Right lobe of liver (tissue), 6 donors: ENCODE results near the gene PSD. TPM values are rescaled to one million over a fixed set of nuclear protein-coding genes. Genes with fewer than 3 reads are reported as not detected.

Source experiments
- ATAC-seq, 4 donors: fragments of 200-7000 bp; cut with Tn5 transposase; one replicate each; pipeline ENCODE4 v1.9.1; 2020; ENCODE audit warnings: mild to moderate bottlenecking in 4 of 4, moderate library complexity in 4 of 4
- DNase-seq, 3 donors: peaks; one replicate each; pipeline ENCODE4 v3.0.0-alpha.2; 2020
- H3K27ac ChIP-seq, 3 donors: fragments of 200-600 bp; one replicate each; pipeline ENCODE4 v1.8.0; 2022
- H3K27me3 ChIP-seq, 2 donors: fragments of 200-600 bp; one replicate each; pipeline ENCODE4 v1.8.0; 2022
- H3K36me3 ChIP-seq, 4 donors: fragments of 200-600 bp; sonication (generic) in 1 of 4; one replicate each; pipeline versions ENCODE4 v1.5.1 to v1.8.0; 2017 to 2022; ENCODE audit warnings: control low read depth in 1 of 4
- H3K4me1 ChIP-seq, 4 donors: fragments of 200-600 bp; sonication (generic) in 1 of 4; one replicate each; pipeline versions ENCODE4 v1.5.1 to v1.8.0; 2017 to 2022; ENCODE audit warnings: control low read depth in 1 of 4
- H3K4me3 ChIP-seq, 3 donors: fragments of 200-600 bp; one replicate each; pipeline ENCODE4 v1.8.0; 2022
- H3K9me3 ChIP-seq, 4 donors: fragments of 200-600 bp; sonication (generic) in 1 of 4; one replicate each; pipeline versions ENCODE4 v1.5.1 to v1.8.0; 2017 to 2022; ENCODE audit warnings: control low read depth in 1 of 4
- POLR2A ChIP-seq: fragments of 450-650 bp; IDR thresholded peaks from one replicate; pipeline ENCODE4 v1.6.1; 2017; ENCODE audit warnings: antibody characterized with exemption, mild to moderate bottlenecking
- WGBS: methylation state at CpG from one replicate; pipeline ENCODE4 v1.1.6; 2018; ENCODE audit warnings: low coverage, low lambda C conversion rate; ENCODE audit not compliant: insufficient coverage; ENCODE audit errors: missing lambda C conversion rate; 5-methylcytosine and 5-hydroxymethylcytosine counted together
- intact Hi-C, 2 donors: fragments of 100-400 bp; cut with DNase I; formaldehyde crosslinking; loops; one replicate each; pipeline versions ENCODE4 v1.11.2 to v1.14.1; 2022
- total RNA-seq, 6 experiments: library from RNA; depleted of rRNA in 2 of 6; stranded (reverse); fragments of >200 nt in 2 of 6; fragmentation: NEBNext Ultra II Directional in 3 of 6; extraction: Animal tissue kit (Norgen Biotek cat#: 25700) in 3 of 6; gene quantifications; one replicate each; pipeline versions ENCODE4 v1.1.0 to v1.2.4, GENCODE V29; 2016 to 2023
- TF ChIP-seq, protein P1 (sequence below), 4 donors: fragments of 200-600 bp in 3 of 4; fragments of 450-650 bp in 1 of 4; IDR thresholded peaks; one replicate each; pipeline versions ENCODE4 v1.5.1 to v1.8.0; 2016 to 2022; ENCODE audit warnings: antibody characterized with exemption in 4 of 4, mild to moderate bottlenecking in 2 of 4
- donor health status: DM: no; HTN: yes; CAD: no.
- donor health status: DM: no; HTN: no; CAD: no.
- donor health status: DM: no; HTN: no; CAD: no.
- donor health status: DM: no; HTN: yes; CAD: no.
- donor health status: DM: no; HTN: yes; CAD: no.

The PSD gene
- total RNA-seq, 6 experiments from 2014 or later, result 0.12 to 4.6 (median 1.3) TPM

DNA sequence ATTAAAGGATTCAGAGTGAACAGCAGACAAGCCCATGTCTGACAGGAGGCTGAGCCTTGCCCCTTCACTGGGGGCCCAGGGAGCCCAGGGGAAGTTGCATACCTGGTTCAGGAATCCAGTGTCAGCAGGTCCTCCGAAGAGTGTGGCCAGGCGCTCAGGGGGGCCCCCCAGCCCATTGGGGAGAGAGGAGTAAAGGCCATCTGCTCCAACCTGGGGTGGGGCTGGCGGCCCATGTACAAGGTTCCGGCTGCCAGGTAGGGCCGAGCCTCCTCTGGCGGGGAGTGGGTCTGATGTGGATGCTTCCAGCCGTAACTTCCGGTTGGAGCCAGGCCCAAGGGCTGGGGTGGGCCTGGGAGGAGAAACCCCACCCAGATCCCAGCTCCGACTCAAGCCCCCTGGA, 2.3 kb downstream of the PSD start:
- no peak for DNase-seq
- H3K4me3 ChIP-seq, result no peak overlapping the region

DNA sequence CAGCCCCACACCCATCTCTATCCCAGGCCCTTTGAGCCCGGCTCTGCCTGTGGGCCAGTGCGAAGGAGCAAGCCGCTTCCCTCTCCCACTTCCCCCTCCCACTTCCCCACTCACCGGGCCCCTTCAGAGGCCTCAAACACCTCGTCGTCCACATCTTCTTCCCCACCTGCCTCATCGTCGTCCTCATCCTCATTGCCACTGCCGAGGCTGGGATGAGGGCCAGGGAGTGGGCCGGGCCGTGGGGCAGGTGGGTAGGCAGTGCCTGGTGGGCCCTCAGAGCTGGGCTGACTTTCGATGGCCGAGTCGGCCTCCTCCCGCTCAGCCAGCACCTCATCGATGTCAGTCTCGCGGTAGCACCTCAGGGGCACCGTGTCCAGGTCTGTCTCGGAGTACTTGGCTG, 3.8 kb downstream of the PSD start:
- DNase-seq (no peak), ATAC-seq (peak in 1 of 4 donors; percentile 19)
- TF ChIP-seq POLR2A, result no peak
- TF ChIP-seq, protein P1, sequence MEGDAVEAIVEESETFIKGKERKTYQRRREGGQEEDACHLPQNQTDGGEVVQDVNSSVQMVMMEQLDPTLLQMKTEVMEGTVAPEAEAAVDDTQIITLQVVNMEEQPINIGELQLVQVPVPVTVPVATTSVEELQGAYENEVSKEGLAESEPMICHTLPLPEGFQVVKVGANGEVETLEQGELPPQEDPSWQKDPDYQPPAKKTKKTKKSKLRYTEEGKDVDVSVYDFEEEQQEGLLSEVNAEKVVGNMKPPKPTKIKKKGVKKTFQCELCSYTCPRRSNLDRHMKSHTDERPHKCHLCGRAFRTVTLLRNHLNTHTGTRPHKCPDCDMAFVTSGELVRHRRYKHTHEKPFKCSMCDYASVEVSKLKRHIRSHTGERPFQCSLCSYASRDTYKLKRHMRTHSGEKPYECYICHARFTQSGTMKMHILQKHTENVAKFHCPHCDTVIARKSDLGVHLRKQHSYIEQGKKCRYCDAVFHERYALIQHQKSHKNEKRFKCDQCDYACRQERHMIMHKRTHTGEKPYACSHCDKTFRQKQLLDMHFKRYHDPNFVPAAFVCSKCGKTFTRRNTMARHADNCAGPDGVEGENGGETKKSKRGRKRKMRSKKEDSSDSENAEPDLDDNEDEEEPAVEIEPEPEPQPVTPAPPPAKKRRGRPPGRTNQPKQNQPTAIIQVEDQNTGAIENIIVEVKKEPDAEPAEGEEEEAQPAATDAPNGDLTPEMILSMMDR (IDR thresholded peaks at IDR 0.05), result no peak
- Histone ChIP-seq H3K9me3 (no peaks in the 10 kb centered on the region), H3K36me3 (no peaks in the 10 kb centered on the region), H3K27me3 (peaks cover 8 to 9% of the 10 kb centered on the region in 2 donors), H3K4me3 (no peak overlapping the region), H3K27ac (no peak overlapping the region), H3K4me1 (peaks cover 0 to 5% (median 3%) of the 10 kb centered on the region in 4 donors)
- intact Hi-C loops, result no loop called here
- 16% methylated on average over 9 of the region's 20 CpGs for WGBS

More for the DNA sequence above, 2.3 kb downstream of the PSD start:
- ATAC-seq, result no peak
- Histone ChIP-seq H3K9me3 (no peaks in the 10 kb centered on the region), H3K27ac (no peak overlapping the region), H3K27me3 (peaks cover 0 to 3% of the 10 kb centered on the region in 2 donors), H3K36me3 (no peaks in the 10 kb centered on the region), H3K4me1 (peaks cover 0 to 13% (median 8%) of the 10 kb centered on the region in 4 donors)
- no CpG with 5 or more reads among the region's 9 CpGs for WGBS
- TF ChIP-seq, protein P1 (IDR thresholded peaks at IDR 0.05), result no peak
- no peak for TF ChIP-seq POLR2A
- intact Hi-C loops, result no loop called here

- H3K27me3 ChIP-seq, result peaks cover 9 to 11% of the 10 kb centered on the region in 2 donors
- intact Hi-C loops, result no loop called here
- no peaks in the 10 kb centered on the region for H3K36me3 ChIP-seq
- ATAC-seq, result no peak
- TF ChIP-seq, protein P1 (IDR thresholded peaks at IDR 0.05), result no peak
- no peak for TF ChIP-seq POLR2A
- H3K4me1 ChIP-seq, result no peaks in the 10 kb centered on the region
- H3K9me3 ChIP-seq, result no peaks in the 10 kb centered on the region
- DNase-seq, result no peak
- H3K4me3 ChIP-seq, result no peak overlapping the region
- H3K27ac ChIP-seq, result no peak overlapping the region
- WGBS, result 78% methylated on average over 3 of the region's 16 CpGs
Measured at GRCh38 chr10:102413806-102414561, 4.6 kb downstream of the PSD start.

- no peaks in the 10 kb centered on the region for H3K36me3 ChIP-seq
- no peak overlapping the region for H3K4me3 ChIP-seq
- WGBS, result 20% methylated on average over 5 of the region's 5 CpGs
- DNase-seq (no peak), ATAC-seq (no peak)
- H3K27ac ChIP-seq, result no peak overlapping the region
- H3K4me1 ChIP-seq, result no peaks in the 10 kb centered on the region
- intact Hi-C loops, result no loop called here
- TF ChIP-seq POLR2A, result no peak
- TF ChIP-seq, protein P1 (IDR thresholded peaks at IDR 0.05), result no peak
- peaks cover 11 to 14% of the 10 kb centered on the region in 2 donors for H3K27me3 ChIP-seq
- H3K9me3 ChIP-seq, result no peaks in the 10 kb centered on the region
Measured at GRCh38 chr10:102413053-102413705, 5.4 kb downstream of the PSD start.
